ENCODE measurements around the gene PLA2G1B.

DNA sequence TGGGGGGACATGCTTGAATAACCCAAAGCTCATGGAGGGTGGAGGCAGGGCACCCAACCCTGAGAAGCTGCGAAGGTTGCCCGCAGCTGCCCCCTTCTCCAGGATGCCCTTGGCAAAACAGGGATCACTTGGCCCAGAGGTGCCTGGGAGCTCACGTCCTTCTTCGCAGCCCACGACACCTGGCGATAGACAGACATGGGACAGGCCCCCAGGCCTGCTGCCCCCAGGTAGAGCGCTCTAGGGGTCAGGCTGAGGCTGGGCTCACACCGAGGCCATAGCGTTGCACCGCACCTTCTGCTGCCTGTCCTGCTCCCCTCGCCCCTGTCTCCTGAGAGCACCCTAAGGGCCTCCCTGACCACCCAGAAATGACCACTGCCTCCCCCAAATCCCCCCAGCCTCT is 20.2 kb upstream of the PLA2G1B start:
- TF ChIP-seq, protein P1, sequence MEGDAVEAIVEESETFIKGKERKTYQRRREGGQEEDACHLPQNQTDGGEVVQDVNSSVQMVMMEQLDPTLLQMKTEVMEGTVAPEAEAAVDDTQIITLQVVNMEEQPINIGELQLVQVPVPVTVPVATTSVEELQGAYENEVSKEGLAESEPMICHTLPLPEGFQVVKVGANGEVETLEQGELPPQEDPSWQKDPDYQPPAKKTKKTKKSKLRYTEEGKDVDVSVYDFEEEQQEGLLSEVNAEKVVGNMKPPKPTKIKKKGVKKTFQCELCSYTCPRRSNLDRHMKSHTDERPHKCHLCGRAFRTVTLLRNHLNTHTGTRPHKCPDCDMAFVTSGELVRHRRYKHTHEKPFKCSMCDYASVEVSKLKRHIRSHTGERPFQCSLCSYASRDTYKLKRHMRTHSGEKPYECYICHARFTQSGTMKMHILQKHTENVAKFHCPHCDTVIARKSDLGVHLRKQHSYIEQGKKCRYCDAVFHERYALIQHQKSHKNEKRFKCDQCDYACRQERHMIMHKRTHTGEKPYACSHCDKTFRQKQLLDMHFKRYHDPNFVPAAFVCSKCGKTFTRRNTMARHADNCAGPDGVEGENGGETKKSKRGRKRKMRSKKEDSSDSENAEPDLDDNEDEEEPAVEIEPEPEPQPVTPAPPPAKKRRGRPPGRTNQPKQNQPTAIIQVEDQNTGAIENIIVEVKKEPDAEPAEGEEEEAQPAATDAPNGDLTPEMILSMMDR (IDR thresholded peaks at IDR 0.05; ENCODE audit: low read depth, low read length, missing input control): no peak
- TF ChIP-seq SP1 (IDR thresholded peaks at IDR 0.05) (no peak), YY1 (IDR thresholded peaks at IDR 0.05) (no peak), TAF1 (conservative IDR thresholded peaks at IDR 0.05) (no peak), NR2F2 (IDR thresholded peaks at IDR 0.05) (no peak)
- TF ChIP-seq, protein P2, sequence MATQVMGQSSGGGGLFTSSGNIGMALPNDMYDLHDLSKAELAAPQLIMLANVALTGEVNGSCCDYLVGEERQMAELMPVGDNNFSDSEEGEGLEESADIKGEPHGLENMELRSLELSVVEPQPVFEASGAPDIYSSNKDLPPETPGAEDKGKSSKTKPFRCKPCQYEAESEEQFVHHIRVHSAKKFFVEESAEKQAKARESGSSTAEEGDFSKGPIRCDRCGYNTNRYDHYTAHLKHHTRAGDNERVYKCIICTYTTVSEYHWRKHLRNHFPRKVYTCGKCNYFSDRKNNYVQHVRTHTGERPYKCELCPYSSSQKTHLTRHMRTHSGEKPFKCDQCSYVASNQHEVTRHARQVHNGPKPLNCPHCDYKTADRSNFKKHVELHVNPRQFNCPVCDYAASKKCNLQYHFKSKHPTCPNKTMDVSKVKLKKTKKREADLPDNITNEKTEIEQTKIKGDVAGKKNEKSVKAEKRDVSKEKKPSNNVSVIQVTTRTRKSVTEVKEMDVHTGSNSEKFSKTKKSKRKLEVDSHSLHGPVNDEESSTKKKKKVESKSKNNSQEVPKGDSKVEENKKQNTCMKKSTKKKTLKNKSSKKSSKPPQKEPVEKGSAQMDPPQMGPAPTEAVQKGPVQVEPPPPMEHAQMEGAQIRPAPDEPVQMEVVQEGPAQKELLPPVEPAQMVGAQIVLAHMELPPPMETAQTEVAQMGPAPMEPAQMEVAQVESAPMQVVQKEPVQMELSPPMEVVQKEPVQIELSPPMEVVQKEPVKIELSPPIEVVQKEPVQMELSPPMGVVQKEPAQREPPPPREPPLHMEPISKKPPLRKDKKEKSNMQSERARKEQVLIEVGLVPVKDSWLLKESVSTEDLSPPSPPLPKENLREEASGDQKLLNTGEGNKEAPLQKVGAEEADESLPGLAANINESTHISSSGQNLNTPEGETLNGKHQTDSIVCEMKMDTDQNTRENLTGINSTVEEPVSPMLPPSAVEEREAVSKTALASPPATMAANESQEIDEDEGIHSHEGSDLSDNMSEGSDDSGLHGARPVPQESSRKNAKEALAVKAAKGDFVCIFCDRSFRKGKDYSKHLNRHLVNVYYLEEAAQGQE (IDR thresholded peaks at IDR 0.05): no peak
- TF ChIP-seq, protein P3, sequence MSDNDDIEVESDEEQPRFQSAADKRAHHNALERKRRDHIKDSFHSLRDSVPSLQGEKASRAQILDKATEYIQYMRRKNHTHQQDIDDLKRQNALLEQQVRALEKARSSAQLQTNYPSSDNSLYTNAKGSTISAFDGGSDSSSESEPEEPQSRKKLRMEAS (IDR thresholded peaks at IDR 0.05): no peak
